IPS-18c (cell line): Measurements from ENCODE around the gene LRRC8E.
"Not testable (repeated sequence)": the region's sequence is repeated elsewhere in the genome, so short reads cannot be mapped to it uniquely, and the experiment has no call there.

Experiments used
- H3K4me3 ChIP-seq: 2 replicates; pipeline ENCODE4 v1.7.0; 2013; ENCODE audit warnings: low read depth, mild to moderate bottlenecking, low read length, moderate library complexity; ENCODE audit not compliant: insufficient read depth
- H3K9me3 ChIP-seq: one replicate; pipeline ENCODE4 v1.6.1; 2013; ENCODE audit warnings: mild to moderate bottlenecking, low read length, moderate library complexity; ENCODE audit not compliant: control insufficient read depth, insufficient read depth

The LRRC8E gene

GRCh38 chr19:7873304-7874075, 14.8 kb upstream of the LRRC8E start:
- Histone ChIP-seq H3K4me3 (peak overlapping the region; percentile 72), H3K9me3 (no peaks in the 10 kb centered on the region)

- Histone ChIP-seq H3K9me3 (no peaks in the 10 kb centered on the region), H3K4me3 (peak within 1 kb of the TSS; percentile 72)
Observed at GRCh38 chr19:7874076-7874896, 14.0 kb upstream of the LRRC8E start, which contains the start of gene PRR36. PRR36 (minus strand) TSS chr19:7874390; CDS start chr19:7873689, 701 bp downstream.

GRCh38 chr19:7874897-7875273, 13.4 kb upstream of the LRRC8E start:
- H3K4me3 ChIP-seq: peak overlapping the region; percentile 72
- no peaks in the 10 kb centered on the region for H3K9me3 ChIP-seq

GRCh38 chr19:7877249-7877836, 11.0 kb upstream of the LRRC8E start:
- Histone ChIP-seq H3K9me3 (no peaks in the 10 kb centered on the region), H3K4me3 (no peak overlapping the region)

- no peaks in the 10 kb centered on the region for H3K9me3 ChIP-seq
Observed at GRCh38 chr19:7879111-7879807, 9.1 kb upstream of the LRRC8E start.

GRCh38 chr19:7879836-7880235, 8.5 kb upstream of the LRRC8E start:
- no peak overlapping the region for H3K4me3 ChIP-seq
- no peaks in the 10 kb centered on the region for H3K9me3 ChIP-seq

More at GRCh38 chr19:7879111-7879807, 9.1 kb upstream of the LRRC8E start:
- H3K4me3 ChIP-seq: no peak overlapping the region

- Histone ChIP-seq H3K9me3 (no peaks in the 10 kb centered on the region), H3K4me3 (no peak overlapping the region)
Observed at GRCh38 chr19:7881910-7882309, 6.4 kb upstream of the LRRC8E start.

- H3K4me3 ChIP-seq: no peak overlapping the region
- no peaks in the 10 kb centered on the region for H3K9me3 ChIP-seq
Observed at GRCh38 chr19:7883105-7883504, 5.2 kb upstream of the LRRC8E start.

GRCh38 chr19:7883796-7884570, 4.3 kb upstream of the LRRC8E start:
- no peaks in the 10 kb centered on the region for H3K9me3 ChIP-seq

GRCh38 chr19:7885818-7886217, 2.5 kb upstream of the LRRC8E start:
- Histone ChIP-seq H3K4me3 (no peak overlapping the region), H3K9me3 (no peaks in the 10 kb centered on the region)

More at GRCh38 chr19:7883796-7884570, 4.3 kb upstream of the LRRC8E start:
- H3K4me3 ChIP-seq: no peak overlapping the region

GRCh38 chr19:7887408-7888144, 734 bp upstream of the LRRC8E start:
- Histone ChIP-seq H3K4me3 (peak overlapping the region; percentile 63), H3K9me3 (no peaks in the 10 kb centered on the region)

GRCh38 chr19:7888826-7889217, 512 bp downstream of the LRRC8E start:
- no peaks in the 10 kb centered on the region for H3K9me3 ChIP-seq
- peak overlapping the region; percentile 63 for H3K4me3 ChIP-seq

- not testable (repeated sequence) for H3K9me3 ChIP-seq, H3K4me3 ChIP-seq
Observed at GRCh38 chr19:7893362-7894101, 5.2 kb downstream of the LRRC8E start.

GRCh38 chr19:7894612-7895309, 6.5 kb downstream of the LRRC8E start:
- no peaks in the 10 kb centered on the region for H3K9me3 ChIP-seq
- H3K4me3 ChIP-seq: no peak overlapping the region

GRCh38 chr19:7895565-7895964, 7.3 kb downstream of the LRRC8E start:
- Histone ChIP-seq H3K4me3 (no peak overlapping the region), H3K9me3 (no peaks in the 10 kb centered on the region)
